ENCODE results near the gene COPB2. TPM values are rescaled to one million over a fixed set of nuclear protein-coding genes. Genes with fewer than 3 reads are reported as not detected.
"Not testable (repeated sequence)": the region's sequence is repeated elsewhere in the genome, so short reads cannot be mapped to it uniquely, and the experiment has no call there.

The COPB2 gene
- total RNA-seq, 1 donor from 2014 or later: 113 TPM

DNA sequence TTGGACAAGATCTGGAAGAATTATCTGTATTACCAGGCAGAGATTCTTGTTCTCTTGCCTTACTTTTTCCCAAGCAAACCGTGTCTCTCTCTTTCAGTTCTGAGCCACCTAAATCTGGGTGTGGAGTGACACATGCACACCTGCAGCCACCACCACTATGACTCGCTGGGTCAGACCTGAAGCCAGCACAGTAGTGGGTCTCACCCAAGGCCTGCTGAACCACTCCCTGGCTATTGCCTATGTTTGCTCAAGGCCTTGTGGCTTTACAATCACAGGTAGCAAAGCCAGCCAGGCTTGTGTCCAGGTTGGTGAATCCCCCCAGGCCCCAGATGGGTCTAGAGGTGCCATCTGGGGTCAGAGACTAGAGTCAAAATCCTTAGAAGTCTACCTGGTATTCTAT is 28.7 kb upstream of the COPB2 start:
- Mint-ChIP-seq H3K4me1 (no peaks in the 10 kb centered on the region), H3K36me3 (ENCODE audit: low read depth) (peaks cover 30% of the 10 kb centered on the region), H3K9me3 (peaks cover 26% of the 10 kb centered on the region), H3K27ac (ENCODE audit: unreplicated experiment) (no peak overlapping the region), H3K4me3 (no peak overlapping the region), H3K27me3 (ENCODE audit: low read depth) (no peaks in the 10 kb centered on the region)
- TF ChIP-seq, protein P1, sequence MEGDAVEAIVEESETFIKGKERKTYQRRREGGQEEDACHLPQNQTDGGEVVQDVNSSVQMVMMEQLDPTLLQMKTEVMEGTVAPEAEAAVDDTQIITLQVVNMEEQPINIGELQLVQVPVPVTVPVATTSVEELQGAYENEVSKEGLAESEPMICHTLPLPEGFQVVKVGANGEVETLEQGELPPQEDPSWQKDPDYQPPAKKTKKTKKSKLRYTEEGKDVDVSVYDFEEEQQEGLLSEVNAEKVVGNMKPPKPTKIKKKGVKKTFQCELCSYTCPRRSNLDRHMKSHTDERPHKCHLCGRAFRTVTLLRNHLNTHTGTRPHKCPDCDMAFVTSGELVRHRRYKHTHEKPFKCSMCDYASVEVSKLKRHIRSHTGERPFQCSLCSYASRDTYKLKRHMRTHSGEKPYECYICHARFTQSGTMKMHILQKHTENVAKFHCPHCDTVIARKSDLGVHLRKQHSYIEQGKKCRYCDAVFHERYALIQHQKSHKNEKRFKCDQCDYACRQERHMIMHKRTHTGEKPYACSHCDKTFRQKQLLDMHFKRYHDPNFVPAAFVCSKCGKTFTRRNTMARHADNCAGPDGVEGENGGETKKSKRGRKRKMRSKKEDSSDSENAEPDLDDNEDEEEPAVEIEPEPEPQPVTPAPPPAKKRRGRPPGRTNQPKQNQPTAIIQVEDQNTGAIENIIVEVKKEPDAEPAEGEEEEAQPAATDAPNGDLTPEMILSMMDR (conservative IDR thresholded peaks at IDR 0.05): no peak
- no peak for DNase-seq (ENCODE audit: low read depth, low spot score)

- Mint-ChIP-seq H3K9me3 (peaks cover 36% of the 10 kb centered on the region), H3K4me3 (no peak overlapping the region), H3K27me3 (ENCODE audit: low read depth) (no peaks in the 10 kb centered on the region), H3K36me3 (ENCODE audit: low read depth) (peaks cover 37% of the 10 kb centered on the region), H3K27ac (ENCODE audit: unreplicated experiment) (no peak overlapping the region), H3K4me1 (no peaks in the 10 kb centered on the region)
- TF ChIP-seq, protein P1 (conservative IDR thresholded peaks at IDR 0.05): no peak
- DNase-seq (ENCODE audit: low read depth, low spot score): no peak
These were observed 26.8 kb upstream of the COPB2 start for GRCh38 chr3:139416275-139416674.

DNA sequence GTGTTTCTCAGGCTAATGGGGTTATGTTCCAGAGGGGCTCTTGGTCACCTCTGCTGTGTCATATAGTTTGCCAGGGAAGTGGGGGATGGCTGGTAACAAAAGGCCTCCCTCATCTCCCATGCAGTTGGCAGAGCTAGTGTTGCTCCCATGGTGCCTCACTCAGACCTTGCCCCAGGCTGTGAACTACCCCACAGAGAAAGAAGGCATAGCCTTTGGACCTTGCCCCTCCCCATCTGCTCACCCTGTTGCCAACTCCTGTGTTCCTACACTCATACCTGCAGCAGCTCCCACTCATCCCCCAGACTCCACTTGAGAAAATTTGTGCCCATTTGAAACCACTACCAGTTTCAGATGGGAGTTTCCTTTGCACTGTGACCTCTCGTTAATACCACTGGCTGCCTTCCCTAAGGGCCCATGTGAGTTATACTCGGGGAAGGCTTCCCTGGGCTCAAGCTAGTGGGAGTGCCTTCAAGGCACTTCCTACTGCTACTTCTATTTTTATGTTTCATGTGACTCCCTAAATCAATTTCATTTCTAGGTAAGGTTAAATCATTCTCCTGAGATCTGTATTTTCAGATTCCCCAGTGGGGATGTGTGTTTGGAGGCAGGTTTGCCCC is 25.3 kb upstream of the COPB2 start:
- H3K4me1 Mint-ChIP-seq: no peaks in the 10 kb centered on the region
- H3K27me3 Mint-ChIP-seq (ENCODE audit: low read depth): no peaks in the 10 kb centered on the region
- no peak for DNase-seq (ENCODE audit: low read depth, low spot score)
- peaks cover 40% of the 10 kb centered on the region for H3K36me3 Mint-ChIP-seq (ENCODE audit: low read depth)
- no peak overlapping the region for H3K27ac Mint-ChIP-seq (ENCODE audit: unreplicated experiment)
- TF ChIP-seq, protein P1 (conservative IDR thresholded peaks at IDR 0.05): no peak
- H3K9me3 Mint-ChIP-seq: peaks cover 38% of the 10 kb centered on the region
- no peak overlapping the region for H3K4me3 Mint-ChIP-seq

DNA sequence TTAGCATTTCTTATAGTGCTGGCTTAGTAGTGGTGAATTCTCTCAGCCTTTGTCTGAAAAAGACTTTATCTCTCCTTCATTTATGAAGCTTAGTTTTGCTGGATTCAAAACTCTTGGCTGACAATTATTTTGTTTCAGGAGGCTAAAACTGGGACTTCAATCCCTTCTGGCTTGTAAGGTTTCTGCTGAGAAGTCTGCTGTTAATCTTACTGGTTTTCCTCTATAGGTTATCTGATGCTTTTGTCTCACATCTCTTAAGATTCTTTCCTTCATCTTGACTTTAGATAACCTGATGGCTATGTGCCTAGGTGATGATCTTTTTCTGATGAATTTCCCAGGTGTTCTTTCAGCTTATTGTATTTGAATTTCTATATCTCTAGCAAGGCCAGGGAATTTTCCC is 23.4 kb upstream of the COPB2 start:
- not testable (repeated sequence) for H3K4me3 Mint-ChIP-seq; H3K4me1 Mint-ChIP-seq; H3K27me3 Mint-ChIP-seq (ENCODE audit: low read depth); H3K27ac Mint-ChIP-seq (ENCODE audit: unreplicated experiment); DNase-seq (ENCODE audit: low read depth, low spot score)
- Mint-ChIP-seq H3K9me3 (peaks cover 45% of the 10 kb centered on the region), H3K36me3 (ENCODE audit: low read depth) (peaks cover 46% of the 10 kb centered on the region)

DNA sequence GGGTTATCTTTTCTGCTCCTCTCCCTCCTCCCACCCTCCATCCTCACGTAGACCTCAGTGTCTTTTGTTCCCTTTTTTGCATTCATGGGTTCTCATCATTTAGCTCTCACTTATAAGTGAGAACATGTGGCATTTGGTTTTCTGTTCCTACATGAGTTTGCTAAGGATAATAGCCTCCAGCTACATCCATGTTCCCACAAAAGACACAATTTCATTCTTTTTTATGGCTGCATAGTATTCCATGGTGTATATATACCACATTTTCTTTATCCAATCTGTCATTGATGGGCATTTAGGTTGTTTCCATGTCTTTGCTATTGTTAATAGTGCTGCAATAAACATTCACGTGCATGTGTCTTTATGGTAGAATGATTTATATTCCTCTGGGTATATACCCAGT is 11.7 kb upstream of the COPB2 start:
- H3K36me3 Mint-ChIP-seq (ENCODE audit: low read depth): peaks cover 58% of the 10 kb centered on the region

GRCh38 chr3:139396707-139397106 is 7.3 kb upstream of the COPB2 start:
- H3K27me3 Mint-ChIP-seq (ENCODE audit: low read depth): no peaks in the 10 kb centered on the region
- H3K4me1 Mint-ChIP-seq: no peaks in the 10 kb centered on the region

More for the DNA sequence above, 11.7 kb upstream of the COPB2 start:
- not testable (repeated sequence) for H3K27me3 Mint-ChIP-seq (ENCODE audit: low read depth); H3K4me1 Mint-ChIP-seq; DNase-seq (ENCODE audit: low read depth, low spot score); H3K4me3 Mint-ChIP-seq; H3K27ac Mint-ChIP-seq (ENCODE audit: unreplicated experiment)
- H3K9me3 Mint-ChIP-seq: peaks cover 18% of the 10 kb centered on the region

More at GRCh38 chr3:139396707-139397106, 7.3 kb upstream of the COPB2 start:
- TF ChIP-seq, protein P1 (conservative IDR thresholded peaks at IDR 0.05): no peak
- peaks cover 16% of the 10 kb centered on the region for H3K36me3 Mint-ChIP-seq (ENCODE audit: low read depth)
- no peak overlapping the region for H3K27ac Mint-ChIP-seq (ENCODE audit: unreplicated experiment)
- H3K9me3 Mint-ChIP-seq: no peaks in the 10 kb centered on the region
- no peak for DNase-seq (ENCODE audit: low read depth, low spot score)
- H3K4me3 Mint-ChIP-seq: no peak overlapping the region
